AG09319 (cell line): ENCODE data around the gene SHISAL2A.

Source experiments
- DNase-seq: peaks from one replicate; pipeline ENCODE4 v3.0.0-alpha.2; 2010; ENCODE audit warnings: low read depth; ENCODE audit errors: extremely low read depth
- TF ChIP-seq, protein P1 (sequence below): IDR thresholded peaks from 2 replicates; pipeline ENCODE4 v1.5.1; 2011; ENCODE audit warnings: low read depth, mild to moderate bottlenecking, inconsistent platforms, low read length, moderate library complexity

The SHISAL2A gene

GRCh38 chr1:52676249-52676903, 43.4 kb downstream of the SHISAL2A start:
- no peak for DNase-seq
- TF ChIP-seq, protein P1, sequence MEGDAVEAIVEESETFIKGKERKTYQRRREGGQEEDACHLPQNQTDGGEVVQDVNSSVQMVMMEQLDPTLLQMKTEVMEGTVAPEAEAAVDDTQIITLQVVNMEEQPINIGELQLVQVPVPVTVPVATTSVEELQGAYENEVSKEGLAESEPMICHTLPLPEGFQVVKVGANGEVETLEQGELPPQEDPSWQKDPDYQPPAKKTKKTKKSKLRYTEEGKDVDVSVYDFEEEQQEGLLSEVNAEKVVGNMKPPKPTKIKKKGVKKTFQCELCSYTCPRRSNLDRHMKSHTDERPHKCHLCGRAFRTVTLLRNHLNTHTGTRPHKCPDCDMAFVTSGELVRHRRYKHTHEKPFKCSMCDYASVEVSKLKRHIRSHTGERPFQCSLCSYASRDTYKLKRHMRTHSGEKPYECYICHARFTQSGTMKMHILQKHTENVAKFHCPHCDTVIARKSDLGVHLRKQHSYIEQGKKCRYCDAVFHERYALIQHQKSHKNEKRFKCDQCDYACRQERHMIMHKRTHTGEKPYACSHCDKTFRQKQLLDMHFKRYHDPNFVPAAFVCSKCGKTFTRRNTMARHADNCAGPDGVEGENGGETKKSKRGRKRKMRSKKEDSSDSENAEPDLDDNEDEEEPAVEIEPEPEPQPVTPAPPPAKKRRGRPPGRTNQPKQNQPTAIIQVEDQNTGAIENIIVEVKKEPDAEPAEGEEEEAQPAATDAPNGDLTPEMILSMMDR, result no peak

GRCh38 chr1:52677076-52677806, 44.3 kb downstream of the SHISAL2A start:
- TF ChIP-seq, protein P1, result no peak
- no peak for DNase-seq

DNA sequence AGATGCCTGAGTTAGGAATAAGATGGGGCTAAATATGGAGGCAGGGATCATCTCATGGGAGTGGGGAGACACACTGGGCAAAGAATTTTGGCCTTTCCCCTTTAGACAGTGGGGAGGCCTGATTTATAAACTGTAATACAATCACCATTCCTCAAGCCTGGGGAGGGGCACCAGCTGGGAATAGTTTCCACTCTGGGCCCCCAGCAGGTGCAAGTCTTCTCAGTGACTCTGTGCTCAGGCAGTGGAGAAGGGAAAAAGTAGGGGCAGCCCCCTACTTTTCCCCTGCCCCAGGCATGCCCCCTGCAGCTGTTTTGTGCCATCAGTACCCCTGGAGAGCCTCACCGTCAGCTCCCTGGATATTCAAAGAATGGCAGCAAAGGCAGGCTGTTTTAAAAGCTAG, 46.1 kb downstream of the SHISAL2A start:
- DNase-seq, result no peak

GRCh38 chr1:52679498-52679897, 46.5 kb downstream of the SHISAL2A start:
- no peak for DNase-seq
- TF ChIP-seq, protein P1, result no peak

More for the DNA sequence above, 46.1 kb downstream of the SHISAL2A start:
- TF ChIP-seq, protein P1, result no peak

DNA sequence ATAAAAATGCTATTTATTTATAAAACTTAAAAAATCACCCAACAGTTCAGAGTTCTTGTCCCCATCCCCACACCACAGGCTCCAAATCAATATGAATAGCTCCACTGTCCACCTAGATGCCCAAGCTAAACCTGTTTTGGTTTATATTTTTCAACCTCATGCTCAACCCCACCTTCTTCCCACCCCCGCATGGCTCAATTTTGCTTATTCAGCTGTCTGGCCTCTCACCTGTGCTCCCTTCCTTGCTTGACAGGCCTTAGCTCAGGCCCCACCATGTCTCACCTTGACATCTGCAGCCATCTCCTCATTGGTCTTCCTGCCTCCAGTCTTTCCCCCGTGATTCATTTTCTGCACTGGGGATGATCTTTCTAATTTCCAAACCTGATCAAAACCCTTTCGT, 47.4 kb downstream of the SHISAL2A start:
- TF ChIP-seq, protein P1, result no peak
- no peak for DNase-seq

DNA sequence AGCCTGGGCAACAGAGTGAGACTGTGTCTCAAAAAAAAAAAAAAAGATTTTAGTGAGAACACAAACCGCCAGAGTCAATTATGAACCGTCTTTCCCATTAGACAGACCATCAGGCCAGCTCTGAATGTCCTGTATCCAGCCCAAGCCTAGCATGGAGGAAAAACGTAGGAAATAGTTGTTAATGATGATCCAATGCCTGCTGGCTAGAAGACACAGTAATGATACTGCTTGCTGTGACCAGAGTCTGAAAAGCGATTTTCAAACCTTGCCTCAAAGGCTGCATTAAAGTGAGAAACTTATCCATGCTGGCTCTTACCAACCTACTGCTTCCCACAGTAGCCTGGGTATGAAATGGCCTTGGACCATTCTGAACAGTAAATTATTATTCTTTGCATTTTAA, 48.2 kb downstream of the SHISAL2A start:
- no peak for DNase-seq
- TF ChIP-seq, protein P1, result no peak

GRCh38 chr1:52683367-52683940, 50.5 kb downstream of the SHISAL2A start:
- no peak for DNase-seq
- TF ChIP-seq, protein P1, result no peak
